WTC11 (cell line): ENCODE data around the gene EDDM3A.

Experiments used
- ATF3 ChIP-seq: sonication (generic); formaldehyde crosslinking; conservative IDR thresholded peaks from 2 replicates; pipeline ENCODE4 v1.8.1; 2022; ENCODE audit warnings: mild to moderate bottlenecking, missing genetic modification reagents
- ATF6 ChIP-seq: sonication (generic); formaldehyde crosslinking; IDR thresholded peaks from 2 replicates; pipeline ENCODE4 v1.8.1; 2023; ENCODE audit warnings: mild to moderate bottlenecking, missing genetic modification reagents
- CTCF ChIP-seq: fragments of 200-600 bp; IDR thresholded peaks from 2 replicates; pipeline ENCODE4 v1.8.0; 2022; ENCODE audit warnings: antibody characterized with exemption
- E2F1 ChIP-seq: sonication (generic); formaldehyde crosslinking; IDR thresholded peaks from 2 replicates; pipeline ENCODE4 v1.8.0; 2022; ENCODE audit warnings: mild to moderate bottlenecking, missing genetic modification reagents
- KAT7 ChIP-seq: sonication (generic); formaldehyde crosslinking; IDR thresholded peaks from 2 replicates; pipeline ENCODE4 v1.8.1; 2023; ENCODE audit warnings: missing genetic modification reagents, mild to moderate bottlenecking, borderline replicate concordance
- MLX ChIP-seq: sonication (generic); formaldehyde crosslinking; IDR thresholded peaks from 2 replicates; pipeline ENCODE4 v1.8.1; 2023; ENCODE audit warnings: mild to moderate bottlenecking, missing genetic modification reagents, moderate library complexity
- SMAD3 ChIP-seq: sonication (generic); formaldehyde crosslinking; IDR thresholded peaks from 2 replicates; pipeline ENCODE4 v1.8.0; 2022; ENCODE audit warnings: missing genetic modification reagents, mild to moderate bottlenecking, borderline replicate concordance
- ZNF232 ChIP-seq: sonication (generic); formaldehyde crosslinking; IDR thresholded peaks from 2 replicates; pipeline ENCODE4 v1.8.0; 2022; ENCODE audit warnings: mild to moderate bottlenecking, missing genetic modification reagents
- ZNF423 ChIP-seq: fragments of 250-450 bp; sonication (Bioruptor Pico); IDR thresholded peaks from 2 replicates; pipeline ENCODE4 v2.1.2; 2022; ENCODE audit warnings: mild to moderate bottlenecking, moderate library complexity
- ZNF512 ChIP-seq: sonication (generic); formaldehyde crosslinking; IDR thresholded peaks from 2 replicates; pipeline ENCODE4 v1.8.1; 2022; ENCODE audit warnings: missing genetic modification reagents, borderline replicate concordance

- TF ChIP-seq ATF6 (CRISPR knock-in tag) (no peak), CTCF (no peak), E2F1 (CRISPR knock-in tag) (no peak), KAT7 (CRISPR knock-in tag) (no peak), ATF3 (CRISPR knock-in tag) (no peak), ZNF423 (CRISPR knock-in tag) (no peak), ZNF232 (no peak), ZNF512 (CRISPR knock-in tag) (no peak), MLX (CRISPR knock-in tag) (no peak), SMAD3 (CRISPR knock-in tag) (no peak)
Measured at GRCh38 chr14:20769421-20769820, 23.7 kb downstream of the EDDM3A start.
